Measurements from ENCODE around the gene SCN1A.

DNA sequence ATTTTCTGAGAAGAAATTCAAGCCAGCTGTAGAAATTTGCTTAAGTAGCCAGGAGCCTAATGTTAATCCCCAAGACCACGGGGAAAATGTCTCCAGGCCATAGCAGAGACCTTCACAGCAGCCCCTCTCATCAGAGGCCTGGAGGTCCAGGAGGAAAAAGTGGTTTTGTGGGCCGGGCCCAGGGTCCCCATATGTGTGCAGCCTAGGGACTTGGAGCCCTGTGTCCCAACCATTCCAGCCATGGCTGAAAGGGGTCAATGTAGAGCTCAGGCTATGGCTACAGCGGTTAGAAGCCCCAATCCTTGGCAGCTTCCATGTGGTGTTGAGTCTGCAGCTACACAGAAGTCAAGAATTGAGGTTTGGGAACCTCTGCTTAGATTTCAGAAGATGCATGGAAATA, 160.1 kb downstream of the SCN1A start:
- TF ChIP-seq, protein P1, sequence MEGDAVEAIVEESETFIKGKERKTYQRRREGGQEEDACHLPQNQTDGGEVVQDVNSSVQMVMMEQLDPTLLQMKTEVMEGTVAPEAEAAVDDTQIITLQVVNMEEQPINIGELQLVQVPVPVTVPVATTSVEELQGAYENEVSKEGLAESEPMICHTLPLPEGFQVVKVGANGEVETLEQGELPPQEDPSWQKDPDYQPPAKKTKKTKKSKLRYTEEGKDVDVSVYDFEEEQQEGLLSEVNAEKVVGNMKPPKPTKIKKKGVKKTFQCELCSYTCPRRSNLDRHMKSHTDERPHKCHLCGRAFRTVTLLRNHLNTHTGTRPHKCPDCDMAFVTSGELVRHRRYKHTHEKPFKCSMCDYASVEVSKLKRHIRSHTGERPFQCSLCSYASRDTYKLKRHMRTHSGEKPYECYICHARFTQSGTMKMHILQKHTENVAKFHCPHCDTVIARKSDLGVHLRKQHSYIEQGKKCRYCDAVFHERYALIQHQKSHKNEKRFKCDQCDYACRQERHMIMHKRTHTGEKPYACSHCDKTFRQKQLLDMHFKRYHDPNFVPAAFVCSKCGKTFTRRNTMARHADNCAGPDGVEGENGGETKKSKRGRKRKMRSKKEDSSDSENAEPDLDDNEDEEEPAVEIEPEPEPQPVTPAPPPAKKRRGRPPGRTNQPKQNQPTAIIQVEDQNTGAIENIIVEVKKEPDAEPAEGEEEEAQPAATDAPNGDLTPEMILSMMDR (IDR thresholded peaks at IDR 0.05) = no peak
- TF ChIP-seq POLR2A (IDR thresholded peaks at IDR 0.05) = no peak
